ENCODE data around the gene IRF3.

DNA sequence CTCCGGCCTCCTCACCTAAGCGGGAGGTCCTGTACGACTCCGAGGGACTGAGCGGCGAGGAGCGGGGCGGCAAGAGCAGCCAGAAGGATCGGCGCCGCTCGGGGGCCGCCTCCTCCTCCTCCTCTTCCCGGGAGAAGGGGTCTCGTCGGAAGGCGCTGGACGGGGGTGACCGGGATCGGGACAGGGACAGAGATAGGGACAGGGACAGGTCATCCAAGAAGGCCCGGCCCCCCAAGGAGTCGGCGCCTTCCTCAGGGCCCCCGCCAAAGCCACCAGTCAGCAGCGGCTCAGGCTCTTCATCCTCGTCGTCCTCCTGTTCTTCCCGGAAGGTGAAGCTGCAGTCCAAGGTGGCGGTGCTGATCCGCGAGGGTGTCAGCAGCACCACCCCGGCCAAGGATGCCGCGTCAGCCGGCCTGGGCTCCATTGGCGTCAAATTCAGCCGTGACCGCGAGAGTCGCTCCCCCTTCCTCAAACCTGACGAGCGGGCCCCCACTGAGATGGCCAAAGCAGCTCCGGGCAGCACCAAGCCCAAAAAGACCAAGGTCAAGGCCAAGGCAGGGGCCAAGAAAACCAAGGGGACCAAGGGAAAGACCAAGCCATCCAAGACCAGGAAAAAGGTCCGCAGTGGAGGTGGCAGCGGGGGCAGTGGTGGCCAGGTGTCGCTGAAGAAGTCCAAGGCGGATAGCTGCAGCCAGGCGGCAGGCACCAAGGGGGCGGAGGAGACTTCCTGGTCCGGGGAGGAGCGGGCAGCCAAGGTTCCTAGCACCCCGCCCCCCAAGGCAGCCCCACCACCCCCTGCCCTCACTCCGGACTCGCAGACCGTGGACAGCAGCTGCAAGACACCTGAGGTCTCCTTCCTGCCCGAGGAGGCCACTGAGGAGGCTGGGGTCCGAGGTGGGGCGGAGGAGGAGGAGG, 12.8 kb downstream of the IRF3 start:
- TF ChIP-seq CTCF (IDR thresholded peaks at IDR 0.05), result no peak
- no peak for TF ChIP-seq POLR2A (IDR thresholded peaks at IDR 0.05)
